Activated naive CD8-positive, alpha-beta T cell treated with anti-CD3 and anti-CD28 coated beads for 36 hours (primary cell): Measurements from ENCODE around the gene SEMA4D. TPM values are rescaled to one million over a fixed set of nuclear protein-coding genes. Genes with fewer than 3 reads are reported as not detected.

Experiments
- DNase-seq: peaks from one replicate; pipeline ENCODE4 v3.0.0; 2021
- H3K27ac Mint-ChIP-seq: one replicate; pipeline ENCODE4 v1.8.0; 2022; ENCODE audit warnings: mild to moderate bottlenecking, moderate library complexity, mixed read lengths
- H3K27me3 Mint-ChIP-seq: one replicate; pipeline ENCODE4 v1.8.0; 2022; ENCODE audit warnings: mild to moderate bottlenecking, mixed read lengths
- H3K36me3 Mint-ChIP-seq: one replicate; pipeline ENCODE4 v1.8.0; 2021; ENCODE audit warnings: mild to moderate bottlenecking, mixed read lengths
- H3K4me1 Mint-ChIP-seq: one replicate; pipeline ENCODE4 v1.8.0; 2021; ENCODE audit warnings: mixed read lengths
- H3K4me3 Mint-ChIP-seq: one replicate; pipeline ENCODE4 v1.8.0; 2022; ENCODE audit warnings: mild to moderate bottlenecking, moderate library complexity, mixed read lengths
- H3K9me3 Mint-ChIP-seq: one replicate; pipeline ENCODE4 v1.8.0; 2022; ENCODE audit warnings: mixed read lengths
- total RNA-seq, 2 experiments: library from RNA; stranded (reverse); gene quantifications; one replicate each; pipeline ENCODE4 v1.2.3, GENCODE V29; 2021

Gene SEMA4D
- total RNA-seq, 2 experiments from 2014 or later: 239 to 245 TPM

GRCh38 chr9:89359751-89360261 is 138.1 kb downstream of the SEMA4D start:
- Mint-ChIP-seq H3K27me3 (no peaks in the 10 kb centered on the region), H3K36me3 (peaks cover 42% of the 10 kb centered on the region), H3K27ac (peak overlapping the region; percentile 62)

GRCh38 chr9:89358985-89359384 is 138.9 kb downstream of the SEMA4D start:
- H3K4me3 Mint-ChIP-seq: no peak overlapping the region
- H3K27me3 Mint-ChIP-seq: no peaks in the 10 kb centered on the region
- H3K36me3 Mint-ChIP-seq: peaks cover 41% of the 10 kb centered on the region
- H3K27ac Mint-ChIP-seq: peak overlapping the region; percentile 29
- DNase-seq: no peak
- H3K9me3 Mint-ChIP-seq: no peaks in the 10 kb centered on the region
- H3K4me1 Mint-ChIP-seq: peaks cover 11% of the 10 kb centered on the region

More at GRCh38 chr9:89359751-89360261, 138.1 kb downstream of the SEMA4D start:
- no peak for DNase-seq
- Mint-ChIP-seq H3K9me3 (no peaks in the 10 kb centered on the region), H3K4me1 (peaks cover 11% of the 10 kb centered on the region), H3K4me3 (no peak overlapping the region)

GRCh38 chr9:89358376-89358916 is 139.5 kb downstream of the SEMA4D start:
- no peaks in the 10 kb centered on the region for H3K27me3 Mint-ChIP-seq
- no peak for DNase-seq
- peaks cover 11% of the 10 kb centered on the region for H3K4me1 Mint-ChIP-seq
- H3K27ac Mint-ChIP-seq: peak overlapping the region; percentile 54
- H3K36me3 Mint-ChIP-seq: peaks cover 42% of the 10 kb centered on the region
- H3K4me3 Mint-ChIP-seq: no peak overlapping the region
- H3K9me3 Mint-ChIP-seq: no peaks in the 10 kb centered on the region

GRCh38 chr9:89357331-89358197 is 140.3 kb downstream of the SEMA4D start:
- Mint-ChIP-seq H3K9me3 (no peaks in the 10 kb centered on the region), H3K4me1 (peaks cover 14% of the 10 kb centered on the region), H3K36me3 (peaks cover 46% of the 10 kb centered on the region), H3K27me3 (no peaks in the 10 kb centered on the region), H3K27ac (peak overlapping the region; percentile 64), H3K4me3 (no peak overlapping the region)
- no peak for DNase-seq

GRCh38 chr9:89356782-89357181 is 141.1 kb downstream of the SEMA4D start:
- Mint-ChIP-seq H3K4me1 (peaks cover 22% of the 10 kb centered on the region), H3K27me3 (no peaks in the 10 kb centered on the region), H3K27ac (no peak overlapping the region), H3K9me3 (no peaks in the 10 kb centered on the region), H3K36me3 (peaks cover 51% of the 10 kb centered on the region), H3K4me3 (no peak overlapping the region)
- DNase-seq: no peak

- Mint-ChIP-seq H3K27me3 (no peaks in the 10 kb centered on the region), H3K36me3 (peaks cover 47% of the 10 kb centered on the region), H3K4me1 (peaks cover 30% of the 10 kb centered on the region), H3K4me3 (no peak overlapping the region), H3K9me3 (no peaks in the 10 kb centered on the region), H3K27ac (no peak overlapping the region)
- no peak for DNase-seq
These were observed 143.4 kb downstream of the SEMA4D start for GRCh38 chr9:89354471-89354870.

GRCh38 chr9:89353989-89354388 is 143.9 kb downstream of the SEMA4D start:
- H3K36me3 Mint-ChIP-seq: peaks cover 48% of the 10 kb centered on the region
- peak overlapping the region; percentile 54 for H3K27ac Mint-ChIP-seq
- H3K4me1 Mint-ChIP-seq: peaks cover 30% of the 10 kb centered on the region
- no peaks in the 10 kb centered on the region for H3K27me3 Mint-ChIP-seq
- H3K9me3 Mint-ChIP-seq: no peaks in the 10 kb centered on the region
- DNase-seq: no peak
- H3K4me3 Mint-ChIP-seq: no peak overlapping the region

GRCh38 chr9:89352874-89353649 is 144.9 kb downstream of the SEMA4D start:
- peaks cover 46% of the 10 kb centered on the region for H3K36me3 Mint-ChIP-seq
- H3K4me3 Mint-ChIP-seq: no peak overlapping the region
- H3K27ac Mint-ChIP-seq: peak overlapping the region; percentile 75
- no peaks in the 10 kb centered on the region for H3K9me3 Mint-ChIP-seq
- no peak for DNase-seq
- H3K27me3 Mint-ChIP-seq: no peaks in the 10 kb centered on the region
- peaks cover 30% of the 10 kb centered on the region for H3K4me1 Mint-ChIP-seq

- no peak for DNase-seq
- Mint-ChIP-seq H3K4me1 (peaks cover 27% of the 10 kb centered on the region), H3K36me3 (peaks cover 43% of the 10 kb centered on the region), H3K27me3 (no peaks in the 10 kb centered on the region), H3K9me3 (no peaks in the 10 kb centered on the region), H3K27ac (peak overlapping the region; percentile 81), H3K4me3 (no peak overlapping the region)
These were observed 145.5 kb downstream of the SEMA4D start for GRCh38 chr9:89352451-89352850.

- no peak for DNase-seq
- H3K27me3 Mint-ChIP-seq: no peaks in the 10 kb centered on the region
- H3K4me1 Mint-ChIP-seq: peaks cover 23% of the 10 kb centered on the region
- no peak overlapping the region for H3K4me3 Mint-ChIP-seq
- no peaks in the 10 kb centered on the region for H3K9me3 Mint-ChIP-seq
- peaks cover 38% of the 10 kb centered on the region for H3K36me3 Mint-ChIP-seq
- peak overlapping the region; percentile 81 for H3K27ac Mint-ChIP-seq
These were observed 146.2 kb downstream of the SEMA4D start for GRCh38 chr9:89351584-89352300.

- Mint-ChIP-seq H3K9me3 (no peaks in the 10 kb centered on the region), H3K36me3 (peaks cover 38% of the 10 kb centered on the region), H3K27me3 (no peaks in the 10 kb centered on the region), H3K4me1 (peaks cover 19% of the 10 kb centered on the region), H3K4me3 (no peak overlapping the region), H3K27ac (peak overlapping the region; percentile 35)
- DNase-seq: no peak
These were observed 146.8 kb downstream of the SEMA4D start for GRCh38 chr9:89350988-89351557.

GRCh38 chr9:89349607-89350006 is 148.3 kb downstream of the SEMA4D start:
- Mint-ChIP-seq H3K4me3 (no peak overlapping the region), H3K36me3 (peaks cover 49% of the 10 kb centered on the region)

GRCh38 chr9:89347651-89348050 is 150.3 kb downstream of the SEMA4D start:
- Mint-ChIP-seq H3K27me3 (no peaks in the 10 kb centered on the region), H3K27ac (no peak overlapping the region), H3K4me1 (peaks cover 25% of the 10 kb centered on the region), H3K9me3 (peaks cover 3% of the 10 kb centered on the region), H3K36me3 (peaks cover 61% of the 10 kb centered on the region), H3K4me3 (no peak overlapping the region)
- no peak for DNase-seq

More at GRCh38 chr9:89349607-89350006, 148.3 kb downstream of the SEMA4D start:
- Mint-ChIP-seq H3K27me3 (no peaks in the 10 kb centered on the region), H3K4me1 (peaks cover 19% of the 10 kb centered on the region), H3K27ac (no peak overlapping the region), H3K9me3 (no peaks in the 10 kb centered on the region)
- DNase-seq: no peak

- no peak for DNase-seq
- no peak overlapping the region for H3K27ac Mint-ChIP-seq
- no peak overlapping the region for H3K4me3 Mint-ChIP-seq
- H3K36me3 Mint-ChIP-seq: peaks cover 62% of the 10 kb centered on the region
- peaks cover 15% of the 10 kb centered on the region for H3K4me1 Mint-ChIP-seq
- H3K27me3 Mint-ChIP-seq: no peaks in the 10 kb centered on the region
- H3K9me3 Mint-ChIP-seq: peaks cover 3% of the 10 kb centered on the region
These were observed 151.2 kb downstream of the SEMA4D start for GRCh38 chr9:89346696-89347095.
